Body of pancreas (tissue), 4 donors: ENCODE data around the gene IL18R1.

Experiments
- CTCF ChIP-seq, 7 experiments: fragments of 450-650 bp in 4 of 7; fragments of 200-600 bp in 3 of 7; sonication (generic) in 3 of 7; IDR thresholded peaks; one replicate each; pipeline ENCODE4 v1.5.1; 2016 to 2019; ENCODE audit warnings: antibody characterized with exemption in 7 of 7
- POLR2A ChIP-seq, 3 donors: fragments of 450-650 bp; IDR thresholded peaks; one replicate each; pipeline ENCODE4 v1.6.1; 2016; ENCODE audit warnings: antibody characterized with exemption in 3 of 3, mild to moderate bottlenecking in 2 of 3

GRCh38 chr2:102356741-102357140 lies 1.1 kb downstream of the IL18R1 start:
- no peak for TF ChIP-seq CTCF (IDR thresholded peaks at IDR 0.05)
- TF ChIP-seq POLR2A (IDR thresholded peaks at IDR 0.05): no peak
